MCF 10A (cell line): Measurements from ENCODE around the gene ASTN1. TPM values are rescaled to one million over a fixed set of nuclear protein-coding genes. Genes with fewer than 3 reads are reported as not detected.

Experiments used
- BruUV-seq: library from RNA; stranded (reverse); fragments of 400-500 nt; replicated peaks from 2 replicates; lab custom pipeline; 2021; lab: Mats Ljungman, UMichigan
- CTCF ChIA-PET: fragments of 300-600 bp; sonication (Branson Sonifier 250); formaldehyde crosslinking; extraction: SDS; loops from one replicate; lab custom pipeline; 2021; ENCODE audit warnings: antibody characterized with exemption, inconsistent platforms; lab: Yijun Ruan, JAX
- POLR2A ChIA-PET: fragments of 300-600, 350-650 bp; sonication (Branson Sonifier 250); formaldehyde crosslinking; extraction: SDS; loops from one replicate; lab custom pipeline; 2020; ENCODE audit warnings: antibody characterized with exemption, inconsistent platforms; lab: Yijun Ruan, JAX
- DNase-seq: peaks from one replicate; pipeline ENCODE4 v3.0.0-alpha.2; 2018; ENCODE audit not compliant: unreplicated experiment
- H3K27ac Mint-ChIP-seq: one replicate; pipeline ENCODE4 v1.8.0; 2022; ENCODE audit warnings: mild to moderate bottlenecking, low read depth, mixed read lengths; ENCODE audit not compliant: unreplicated experiment
- H3K27me3 Mint-ChIP-seq: one replicate; pipeline ENCODE4 v1.8.0; 2022; ENCODE audit warnings: mixed read lengths; ENCODE audit not compliant: insufficient read depth, unreplicated experiment
- H3K36me3 Mint-ChIP-seq: one replicate; pipeline ENCODE4 v1.8.0; 2022; ENCODE audit warnings: mild to moderate bottlenecking, moderate library complexity, mixed read lengths; ENCODE audit not compliant: insufficient read depth, unreplicated experiment
- H3K4me1 Mint-ChIP-seq: one replicate; pipeline ENCODE4 v1.8.0; 2022; ENCODE audit warnings: mixed read lengths; ENCODE audit not compliant: insufficient read depth, unreplicated experiment
- H3K4me3 Mint-ChIP-seq: one replicate; pipeline ENCODE4 v1.8.0; 2022; ENCODE audit warnings: mild to moderate bottlenecking, moderate library complexity, mixed read lengths; ENCODE audit not compliant: unreplicated experiment
- H3K9me3 Mint-ChIP-seq: one replicate; pipeline ENCODE4 v1.8.0; 2022; ENCODE audit warnings: mixed read lengths; ENCODE audit not compliant: unreplicated experiment
- CTCF ChIP-seq: fragments of 200-600 bp; IDR thresholded peaks from one replicate; pipeline ENCODE4 v1.8.0; 2022; ENCODE audit warnings: antibody characterized with exemption, mild to moderate bottlenecking; ENCODE audit not compliant: unreplicated experiment
- intact Hi-C: fragments of 100-400 bp; cut with micrococcal nuclease; formaldehyde crosslinking; loops from 2 replicates; pipeline ENCODE4 v1.14.1; 2022
- total RNA-seq: library from RNA; stranded (reverse); gene quantifications from 2 replicates; pipeline ENCODE4 v1.2.3, GENCODE V29; 2022

The ASTN1 gene
- total RNA-seq, 1 experiment from 2014 or later: not detected

GRCh38 chr1:176904057-176904751 is 260.3 kb downstream of the ASTN1 start:
- intact Hi-C loops: no loop called here
- peaks cover 7% of the 10 kb centered on the region for H3K4me1 Mint-ChIP-seq
- H3K4me3 Mint-ChIP-seq: no peak overlapping the region
- ChIA-PET CTCF (interaction anchor here (0.6 to 3.7 kb wide), 16 partner anchors 8 to 1052 kb away, joined by 3 to 33 read pairs (median 4); no protein-coding TSS in a partner anchor), POLR2A (no interaction called here)
- DNase-seq: no peak
- H3K27ac Mint-ChIP-seq: no peak overlapping the region
- no TSS peak for BruUV-seq
- peaks cover 71% of the 10 kb centered on the region for H3K27me3 Mint-ChIP-seq
- no peaks in the 10 kb centered on the region for H3K36me3 Mint-ChIP-seq
- TF ChIP-seq CTCF: no peak
- H3K9me3 Mint-ChIP-seq: no peaks in the 10 kb centered on the region

- CTCF ChIA-PET: interaction anchor here (0.6 to 3.7 kb wide), 12 partner anchors 10 to 1052 kb away, joined by 3 to 33 read pairs (median 4); no protein-coding TSS in a partner anchor
- peaks cover 71% of the 10 kb centered on the region for H3K27me3 Mint-ChIP-seq
These were observed 261.0 kb downstream of the ASTN1 start for GRCh38 chr1:176903474-176903873.

GRCh38 chr1:176899321-176899720 is 265.2 kb downstream of the ASTN1 start:
- Mint-ChIP-seq H3K9me3 (no peaks in the 10 kb centered on the region), H3K4me3 (no peak overlapping the region), H3K27me3 (peaks cover 64% of the 10 kb centered on the region), H3K36me3 (peaks cover 6% of the 10 kb centered on the region), H3K27ac (no peak overlapping the region), H3K4me1 (peaks cover 17% of the 10 kb centered on the region)
- CTCF ChIA-PET: interaction anchor here (0.6 to 10.1 kb wide), 49 partner anchors 11 to 1389 kb away, joined by 3 to 280 read pairs (median 4); partner anchors contain the start of gene SEC16B
- intact Hi-C loops: loop anchor here (5.0 kb wide), 1 partner anchor 1383 kb away; no protein-coding TSS in a partner anchor
- no peak for DNase-seq
- POLR2A ChIA-PET: no interaction called here
- no TSS peak for BruUV-seq
- no peak for TF ChIP-seq CTCF

More at GRCh38 chr1:176903474-176903873, 261.0 kb downstream of the ASTN1 start:
- Mint-ChIP-seq H3K4me1 (peaks cover 7% of the 10 kb centered on the region), H3K27ac (no peak overlapping the region), H3K4me3 (no peak overlapping the region), H3K36me3 (peaks cover 2% of the 10 kb centered on the region), H3K9me3 (no peaks in the 10 kb centered on the region)
- BruUV-seq: no TSS peak
- POLR2A ChIA-PET: interaction anchor here (0.5 kb wide), 1 partner anchor 14 kb away, joined by 3 read pairs; no protein-coding TSS in a partner anchor
- DNase-seq: no peak
- intact Hi-C loops: no loop called here
- TF ChIP-seq CTCF: no peak
